ENCODE measurements around the gene ALKBH8.

- TF ChIP-seq POLR2AphosphoS5 (IDR thresholded peaks at IDR 0.05; ENCODE audit: low read depth, low read length) (no peak), TAF1 (IDR thresholded peaks at IDR 0.05; ENCODE audit: borderline replicate concordance, insufficient read depth, low read length) (no peak), FOXP2 (optimal IDR thresholded peaks at IDR 0.05; ENCODE audit: borderline replicate concordance, extremely low read depth, extremely low read length, insufficient read depth) (no peak), REST (IDR thresholded peaks at IDR 0.05; ENCODE audit: insufficient read depth in 1 of 2, low read depth in 2 of 2, low read length in 2 of 2) (no peak)
These were observed 83.3 kb downstream of the ALKBH8 start for GRCh38 chr11:107482234-107482633.

Measured in PFSK-1 (cell line).